Loucy (cell line): Measurements from ENCODE around the gene JPT2.

Experiments used
- EZH2phosphoT487 ChIP-seq: fragments of 200-600 bp; IDR thresholded peaks from 2 replicates; pipeline ENCODE4 v1.6.1; 2018; ENCODE audit warnings: antibody characterized with exemption, mild to moderate bottlenecking, moderate library complexity, borderline replicate concordance
- TF ChIP-seq, protein P1 (sequence below): fragments of 200-600 bp; sonication (generic); conservative IDR thresholded peaks from 2 replicates; pipeline ENCODE4 v1.5.1; 2014; ENCODE audit warnings: mild to moderate bottlenecking, antibody characterized with exemption, low read length

- TF ChIP-seq, protein P1, sequence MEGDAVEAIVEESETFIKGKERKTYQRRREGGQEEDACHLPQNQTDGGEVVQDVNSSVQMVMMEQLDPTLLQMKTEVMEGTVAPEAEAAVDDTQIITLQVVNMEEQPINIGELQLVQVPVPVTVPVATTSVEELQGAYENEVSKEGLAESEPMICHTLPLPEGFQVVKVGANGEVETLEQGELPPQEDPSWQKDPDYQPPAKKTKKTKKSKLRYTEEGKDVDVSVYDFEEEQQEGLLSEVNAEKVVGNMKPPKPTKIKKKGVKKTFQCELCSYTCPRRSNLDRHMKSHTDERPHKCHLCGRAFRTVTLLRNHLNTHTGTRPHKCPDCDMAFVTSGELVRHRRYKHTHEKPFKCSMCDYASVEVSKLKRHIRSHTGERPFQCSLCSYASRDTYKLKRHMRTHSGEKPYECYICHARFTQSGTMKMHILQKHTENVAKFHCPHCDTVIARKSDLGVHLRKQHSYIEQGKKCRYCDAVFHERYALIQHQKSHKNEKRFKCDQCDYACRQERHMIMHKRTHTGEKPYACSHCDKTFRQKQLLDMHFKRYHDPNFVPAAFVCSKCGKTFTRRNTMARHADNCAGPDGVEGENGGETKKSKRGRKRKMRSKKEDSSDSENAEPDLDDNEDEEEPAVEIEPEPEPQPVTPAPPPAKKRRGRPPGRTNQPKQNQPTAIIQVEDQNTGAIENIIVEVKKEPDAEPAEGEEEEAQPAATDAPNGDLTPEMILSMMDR, result no peak
- no peak for TF ChIP-seq EZH2phosphoT487
Measured at GRCh38 chr16:1691276-1691675, 13.2 kb downstream of the JPT2 start.
